Occipital lobe (tissue), 2 donors: ENCODE data around the gene SYCP3. TPM values are rescaled to one million over a fixed set of nuclear protein-coding genes. Genes with fewer than 3 reads are reported as not detected.

Experiments used
- DNase-seq: peaks from one replicate; lab custom pipeline; 2025; lab: John Stamatoyannopoulos, UW
- total RNA-seq: library from RNA; depleted of rRNA; stranded (reverse); fragments of >200 nt; gene quantifications from one replicate; pipeline ENCODE4 v1.2.3, GENCODE V29; 2014

SYCP3 gene
- total RNA-seq = 0.47 TPM

- no peak for DNase-seq
Measured at GRCh38 chr12:101738920-101739665, at the start of gene SYCP3. Gene SYCP3, minus strand, starts transcription at chr12:101739462. Its CDS starts 1,527 bp downstream, at chr12:101737935.

- no peak for DNase-seq
Measured at GRCh38 chr12:101785671-101786070, 46.4 kb upstream of the SYCP3 start.

GRCh38 chr12:101784376-101784775, 45.1 kb upstream of the SYCP3 start:
- DNase-seq = no peak

GRCh38 chr12:101783838-101784237, 44.6 kb upstream of the SYCP3 start:
- no peak for DNase-seq

- no peak for DNase-seq
Measured at GRCh38 chr12:101783150-101783549, 43.9 kb upstream of the SYCP3 start.

- no peak for DNase-seq
Measured at GRCh38 chr12:101782273-101782731, 43.0 kb upstream of the SYCP3 start.

GRCh38 chr12:101781834-101782233, 42.6 kb upstream of the SYCP3 start:
- DNase-seq = no peak

- no peak for DNase-seq
Measured at GRCh38 chr12:101780599-101780998, 41.3 kb upstream of the SYCP3 start.

GRCh38 chr12:101779626-101780025, 40.4 kb upstream of the SYCP3 start:
- DNase-seq = no peak

- no peak for DNase-seq
Measured at GRCh38 chr12:101779200-101779599, 39.9 kb upstream of the SYCP3 start.

- no peak for DNase-seq
Measured at GRCh38 chr12:101777978-101778377, 38.7 kb upstream of the SYCP3 start.

GRCh38 chr12:101777485-101777884, 38.2 kb upstream of the SYCP3 start:
- DNase-seq = no peak

GRCh38 chr12:101775816-101776215, 36.6 kb upstream of the SYCP3 start:
- no peak for DNase-seq

GRCh38 chr12:101773650-101774162, 34.4 kb upstream of the SYCP3 start:
- peak; percentile 19 for DNase-seq

- peak; percentile 16 for DNase-seq
Measured at GRCh38 chr12:101772012-101772775, 32.9 kb upstream of the SYCP3 start.

GRCh38 chr12:101769865-101770264, 30.6 kb upstream of the SYCP3 start:
- no peak for DNase-seq

GRCh38 chr12:101768781-101769180, 29.5 kb upstream of the SYCP3 start:
- no peak for DNase-seq

- DNase-seq = no peak
Measured at GRCh38 chr12:101767537-101767936, 28.3 kb upstream of the SYCP3 start.

GRCh38 chr12:101764051-101764792, 25.0 kb upstream of the SYCP3 start:
- DNase-seq = no peak

GRCh38 chr12:101763246-101763931, 24.1 kb upstream of the SYCP3 start:
- no peak for DNase-seq

GRCh38 chr12:101761781-101762180, 22.5 kb upstream of the SYCP3 start:
- no peak for DNase-seq
